DND-41 (cell line): ENCODE data around the gene DUSP7.

Experiments used
- CTCF ChIP-seq: IDR thresholded peaks from 2 replicates; pipeline ENCODE4 v1.5.1; 2012; ENCODE audit warnings: borderline replicate concordance, low read length, moderate library complexity, mild to moderate bottlenecking; ENCODE audit not compliant: poor library complexity, severe bottlenecking; ENCODE audit errors: extremely low read depth
- EZH2 ChIP-seq: IDR thresholded peaks from 3 replicates; pipeline ENCODE4 v1.6.1; 2012; ENCODE audit warnings: borderline replicate concordance, low read depth, mild to moderate bottlenecking, moderate library complexity, low read length, inconsistent platforms; ENCODE audit not compliant: severe bottlenecking

GRCh38 chr3:52090933-52091468 lies 34.6 kb upstream of the DUSP7 start:
- no peak for TF ChIP-seq CTCF
- no peak for TF ChIP-seq EZH2
